CD4-positive, alpha-beta T cell treated with Interleukin-17A for 1 hour (primary cell): ENCODE measurements around the gene DENND2A.
"Not testable (repeated sequence)": the region's sequence is repeated elsewhere in the genome, so short reads cannot be mapped to it uniquely, and the experiment has no call there.

ENCODE experiments used
- DNase-seq: peaks from one replicate; pipeline ENCODE4 v3.0.0-alpha.2; 2020

The DENND2A gene

DNA sequence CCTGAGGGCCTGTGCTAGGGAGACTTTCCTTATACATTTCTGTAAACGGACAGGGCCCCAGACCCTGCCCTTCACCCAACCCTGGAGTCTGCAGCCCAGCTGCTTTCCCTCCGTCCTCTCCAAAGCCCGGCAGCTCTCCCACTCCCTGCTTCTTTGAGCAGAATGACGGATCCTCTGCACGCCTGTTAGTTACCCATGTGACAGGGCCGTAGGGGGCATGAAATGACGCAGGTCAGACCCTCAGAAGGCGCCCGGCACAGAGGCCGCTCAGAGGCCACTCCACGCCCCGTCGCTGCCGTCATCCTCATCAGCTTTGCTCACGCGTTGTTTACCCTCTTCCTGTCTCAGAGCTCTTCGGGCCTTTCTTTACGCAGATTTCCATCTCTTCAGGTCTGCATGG is 101.2 kb downstream of the DENND2A start:
- DNase-seq, result no peak

DNA sequence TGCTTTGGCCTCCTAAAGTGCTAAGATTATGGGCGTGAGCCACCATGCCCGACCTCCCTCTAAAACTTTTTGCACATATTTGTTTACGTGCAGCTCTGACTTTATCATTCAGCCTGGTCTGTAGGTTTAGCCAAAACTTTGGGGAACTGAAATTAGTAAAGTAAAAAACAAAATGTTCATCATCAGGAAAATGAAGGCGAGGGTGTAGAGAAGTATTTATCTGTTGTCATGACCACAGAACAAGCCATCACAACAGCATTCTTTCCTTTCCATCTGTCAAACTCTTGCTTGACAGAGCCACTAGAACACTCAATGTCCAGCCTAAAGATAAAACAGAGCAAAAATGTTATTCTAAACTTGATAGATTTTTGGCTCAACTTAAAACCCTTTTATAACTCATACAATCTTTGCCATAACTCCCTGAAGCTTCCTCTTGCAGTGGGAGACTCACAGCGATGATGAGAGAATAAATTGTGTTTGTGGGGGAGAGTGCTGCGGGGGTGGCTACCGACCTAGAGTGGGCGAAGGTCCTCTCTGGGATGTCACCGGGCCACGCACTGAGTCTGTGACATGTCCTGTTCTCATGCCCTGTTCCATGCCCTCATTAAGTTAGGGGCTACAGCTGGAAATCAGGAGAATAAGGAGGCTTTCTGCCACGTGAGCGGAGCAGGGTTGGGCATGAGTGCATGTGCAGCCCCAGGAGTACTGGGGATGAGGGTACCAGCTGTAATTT is 102.7 kb downstream of the DENND2A start:
- DNase-seq, result no peak

DNA sequence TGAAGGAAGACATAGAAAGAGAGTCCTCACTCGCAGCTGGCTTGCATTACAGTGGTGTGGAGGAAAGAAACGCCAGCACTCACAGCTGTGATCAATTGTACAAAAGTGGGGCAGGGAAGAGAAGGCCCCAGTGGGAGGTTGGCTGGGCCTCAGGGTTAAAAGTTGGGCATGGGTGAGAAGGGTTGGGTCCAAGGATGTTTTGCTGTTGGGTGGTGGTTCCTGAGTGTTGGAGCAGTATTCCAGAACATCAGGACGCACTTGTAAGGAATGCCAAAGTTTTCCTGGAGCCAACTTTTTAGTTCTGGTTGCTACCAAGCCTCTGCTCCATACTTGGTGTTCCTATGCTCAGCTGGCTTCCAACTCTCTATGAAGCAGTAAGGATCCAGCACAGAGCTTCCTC is 105.9 kb downstream of the DENND2A start:
- no peak for DNase-seq

DNA sequence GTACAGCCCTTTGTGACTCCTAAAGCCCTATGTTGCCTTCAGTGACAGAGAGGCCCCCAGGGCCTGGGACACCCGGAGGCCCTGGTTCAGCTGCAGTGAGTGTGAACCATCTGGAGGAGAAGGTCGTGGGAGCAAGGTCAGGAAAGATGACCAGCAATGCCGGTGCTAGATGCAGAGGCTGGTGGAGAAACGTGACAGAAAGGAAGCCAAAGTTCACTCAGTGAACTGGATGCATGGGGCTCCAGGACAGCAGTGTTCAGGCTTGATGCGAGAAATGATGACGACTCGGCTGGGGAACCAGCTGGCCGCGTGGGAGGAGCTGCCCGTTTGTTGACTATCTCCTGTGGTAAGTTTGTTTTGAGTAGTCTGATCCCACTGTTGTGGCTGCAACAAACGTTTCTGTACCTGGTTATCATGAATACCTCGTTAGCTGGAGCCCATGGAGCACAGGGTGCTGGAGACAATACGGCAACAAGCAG is 107.2 kb downstream of the DENND2A start:
- DNase-seq, result no peak

DNA sequence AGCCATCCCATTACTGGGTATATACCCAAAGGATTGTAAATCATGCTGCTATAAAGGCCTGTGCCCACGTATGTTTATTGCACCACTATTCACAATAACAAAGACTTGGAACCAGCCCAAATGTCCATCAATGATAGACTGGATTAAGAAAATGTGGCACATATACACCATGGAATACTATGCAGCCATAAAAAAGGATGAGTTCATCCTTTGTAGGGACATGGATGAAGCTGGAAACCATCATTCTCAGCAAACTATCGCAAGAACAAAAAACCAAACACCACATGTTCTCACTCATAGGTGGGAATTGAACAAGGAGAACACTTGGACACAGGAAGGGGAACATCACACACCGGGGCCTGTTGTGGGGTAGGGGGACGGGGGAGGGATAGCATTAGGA is 111.2 kb downstream of the DENND2A start:
- DNase-seq, result not testable (repeated sequence)

DNA sequence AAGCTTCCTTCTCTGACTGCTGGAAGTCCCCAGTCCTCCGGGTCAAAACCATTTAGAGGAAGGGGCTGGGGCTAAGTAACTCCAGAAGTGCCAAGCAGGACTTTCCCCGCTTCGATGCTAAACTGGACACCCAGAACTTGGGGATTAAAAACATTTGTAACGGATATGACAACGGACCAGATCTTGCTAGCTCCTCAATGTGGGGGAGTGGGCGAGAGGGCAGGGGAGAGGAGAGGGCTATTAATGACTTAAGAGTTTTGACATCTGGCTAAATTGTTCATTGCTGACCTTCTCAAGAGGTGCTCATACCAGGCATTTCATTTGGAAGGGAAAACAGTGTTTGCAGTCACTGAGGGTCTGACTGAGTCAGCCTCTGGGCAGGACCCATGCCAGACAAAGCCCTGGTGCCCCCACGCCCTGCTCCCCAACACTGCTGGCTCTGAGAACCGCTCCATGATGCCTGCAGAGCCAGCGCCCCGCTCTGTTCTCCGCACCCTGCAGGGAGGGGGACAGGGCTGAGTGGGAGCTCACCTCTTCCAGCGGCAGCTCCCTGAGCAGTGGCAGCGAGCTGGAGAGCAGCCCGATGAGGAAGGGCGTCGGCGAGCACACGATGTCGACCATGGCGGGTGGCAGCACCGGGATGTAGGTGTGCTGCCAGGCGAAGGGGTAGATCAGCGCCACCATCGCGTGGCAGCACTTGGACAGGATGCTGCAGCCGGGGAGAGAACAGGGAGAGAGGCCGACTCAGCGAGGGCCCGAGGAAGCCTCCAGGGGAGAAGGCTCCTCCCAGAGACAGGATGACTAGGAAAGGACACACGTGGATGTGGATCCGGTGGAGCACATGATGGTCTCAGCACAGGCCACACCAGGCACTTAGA is 113.6 kb downstream of the DENND2A start:
- DNase-seq, result no peak

DNA sequence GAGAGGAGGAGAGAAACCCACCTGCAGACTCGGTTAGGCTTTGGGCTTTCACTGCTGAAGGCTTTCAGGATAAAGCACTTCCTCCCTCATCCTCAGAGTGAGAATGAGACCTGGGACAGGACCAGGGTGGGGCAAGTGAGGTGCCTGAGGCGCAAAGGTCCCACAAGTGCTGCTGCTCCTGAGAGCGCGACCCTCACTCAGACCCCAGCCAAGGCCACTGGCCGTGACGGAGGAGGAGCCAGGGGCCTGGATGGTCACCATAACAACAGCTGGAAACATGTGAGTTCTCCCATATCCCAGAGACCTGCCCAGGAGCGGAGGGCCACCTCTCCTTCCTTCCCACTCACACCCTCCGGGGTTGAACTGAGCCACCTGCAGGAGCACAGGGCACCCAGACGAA is 114.4 kb downstream of the DENND2A start:
- no peak for DNase-seq

DNA sequence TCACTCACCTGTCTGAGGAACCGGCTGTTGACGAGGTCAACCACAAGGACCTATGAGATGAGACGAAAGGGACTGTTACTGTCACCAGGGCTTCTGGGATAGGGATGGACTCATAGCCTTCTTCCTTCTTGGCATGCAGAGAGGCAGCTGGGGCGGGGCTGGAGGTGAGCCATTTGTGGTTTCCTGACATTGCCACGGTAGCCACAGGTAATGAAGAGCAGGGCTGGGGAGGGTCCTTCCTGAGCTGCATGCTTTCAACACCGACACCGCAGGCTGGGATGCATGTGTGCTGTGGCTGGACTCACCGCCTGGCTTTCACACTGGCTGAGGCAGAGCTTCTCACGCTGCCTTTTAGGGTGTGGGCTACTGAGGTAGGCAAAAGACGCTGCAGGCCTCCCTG is 114.9 kb downstream of the DENND2A start:
- peak; percentile 12 for DNase-seq

DNA sequence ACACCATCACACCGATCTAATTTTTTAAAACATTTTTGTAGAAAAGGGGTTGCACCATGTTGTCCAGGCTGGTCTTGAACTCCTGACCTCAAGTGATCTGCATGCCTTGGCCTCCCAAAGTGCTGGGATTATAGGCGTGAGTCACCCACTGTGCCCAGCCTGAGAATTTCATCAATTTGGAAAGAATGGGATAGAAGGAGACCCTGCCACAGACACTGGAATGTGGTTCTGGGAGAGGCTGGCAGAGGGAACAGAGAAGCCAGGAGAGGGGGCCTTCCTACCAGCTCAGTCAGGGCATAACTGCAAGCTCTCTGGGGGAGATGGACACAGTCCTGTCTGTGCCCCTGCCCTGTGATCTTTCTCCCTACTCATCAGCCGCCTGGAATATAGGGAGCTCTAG is 119.2 kb downstream of the DENND2A start:
- DNase-seq, result no peak

DNA sequence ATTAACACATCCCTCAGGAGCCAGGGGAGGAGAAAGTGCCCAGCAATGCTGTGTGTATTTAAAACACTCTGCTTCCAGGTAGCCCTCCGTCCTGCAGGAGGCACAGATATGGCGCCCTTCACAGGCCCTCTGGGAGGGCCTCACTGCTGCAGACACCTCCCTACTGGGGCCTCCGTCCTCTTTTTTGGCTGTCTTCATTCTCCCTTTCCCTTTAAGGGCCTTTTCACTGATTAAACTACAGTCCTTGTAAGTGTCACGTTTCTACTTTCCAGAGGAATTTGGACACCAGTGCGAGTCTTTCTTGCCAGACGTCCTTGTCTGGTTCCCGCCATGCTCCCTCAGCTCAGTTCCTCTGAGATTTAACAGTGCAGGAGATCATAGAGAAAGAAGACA is 121.6 kb downstream of the DENND2A start:
- no peak for DNase-seq

DNA sequence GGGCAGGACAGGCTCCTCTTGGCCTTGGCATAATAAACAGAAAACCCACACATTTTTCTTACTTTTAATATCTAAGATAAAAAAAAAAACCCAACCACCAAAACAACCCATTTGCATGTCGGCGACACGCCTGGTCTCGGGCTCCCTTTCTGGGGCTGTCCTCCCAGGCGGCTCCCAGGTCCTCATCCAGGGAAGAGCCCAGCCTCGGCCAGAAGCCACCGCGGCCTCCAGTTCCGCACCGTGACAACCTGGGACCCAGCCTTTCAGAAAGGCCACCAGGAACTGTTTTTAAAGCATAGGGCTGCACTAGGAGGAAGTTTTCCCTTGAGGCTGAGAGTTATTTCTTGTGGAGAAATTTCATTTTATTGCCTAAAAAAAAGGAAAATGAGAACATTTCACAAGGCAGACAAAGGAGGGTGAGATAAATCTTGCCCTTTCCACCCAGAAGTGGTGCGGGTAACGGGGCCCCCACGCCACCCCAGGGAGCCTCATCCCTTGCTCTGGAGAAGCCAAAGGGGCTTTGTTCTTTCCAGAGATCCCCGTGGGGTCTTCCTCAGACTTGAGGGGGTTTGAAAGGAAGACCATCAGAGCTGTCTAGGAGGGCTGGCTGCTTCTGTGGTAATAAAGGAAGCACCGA is 122.1 kb downstream of the DENND2A start:
- DNase-seq, result no peak

DNA sequence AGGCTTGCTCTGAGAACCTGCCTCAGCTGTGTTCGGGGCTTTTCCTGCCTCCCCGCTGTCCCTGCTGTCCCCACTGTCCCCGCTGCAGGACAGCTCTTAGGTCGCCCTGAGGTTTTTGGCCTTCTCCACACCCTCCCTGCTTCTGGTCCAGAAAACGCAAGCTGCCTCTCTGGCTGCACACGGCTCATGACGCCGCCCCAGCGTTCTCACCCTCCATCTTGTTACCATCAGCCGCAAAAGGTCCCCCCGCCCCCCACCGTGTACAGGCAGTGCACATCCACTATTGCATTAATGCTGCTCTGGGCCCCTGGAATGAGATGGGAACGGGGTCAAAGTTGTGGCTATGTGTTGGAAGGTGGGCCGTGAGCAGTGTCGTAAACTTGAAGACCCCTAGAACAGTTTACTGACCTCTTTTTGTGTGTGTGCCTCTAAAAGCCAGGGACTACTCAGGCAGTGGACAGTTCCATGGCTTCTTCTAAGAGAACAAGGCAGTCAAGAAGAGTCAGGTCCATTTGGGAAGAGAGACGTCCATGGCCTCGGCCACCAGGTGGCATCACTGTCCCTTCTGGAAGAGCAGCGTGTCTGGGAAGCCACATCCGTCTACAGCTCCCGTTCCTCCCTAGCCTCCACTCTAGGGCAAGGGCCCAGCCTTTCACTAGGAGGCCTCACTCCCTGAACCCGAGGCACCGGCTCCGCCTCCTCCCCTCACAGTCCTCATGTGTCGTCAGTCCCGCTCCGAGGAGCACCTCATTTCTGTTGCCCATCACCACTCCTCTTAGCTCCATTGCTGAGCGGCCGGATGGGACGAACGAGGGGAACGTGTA is 122.9 kb downstream of the DENND2A start:
- DNase-seq, result peak; percentile 58

DNA sequence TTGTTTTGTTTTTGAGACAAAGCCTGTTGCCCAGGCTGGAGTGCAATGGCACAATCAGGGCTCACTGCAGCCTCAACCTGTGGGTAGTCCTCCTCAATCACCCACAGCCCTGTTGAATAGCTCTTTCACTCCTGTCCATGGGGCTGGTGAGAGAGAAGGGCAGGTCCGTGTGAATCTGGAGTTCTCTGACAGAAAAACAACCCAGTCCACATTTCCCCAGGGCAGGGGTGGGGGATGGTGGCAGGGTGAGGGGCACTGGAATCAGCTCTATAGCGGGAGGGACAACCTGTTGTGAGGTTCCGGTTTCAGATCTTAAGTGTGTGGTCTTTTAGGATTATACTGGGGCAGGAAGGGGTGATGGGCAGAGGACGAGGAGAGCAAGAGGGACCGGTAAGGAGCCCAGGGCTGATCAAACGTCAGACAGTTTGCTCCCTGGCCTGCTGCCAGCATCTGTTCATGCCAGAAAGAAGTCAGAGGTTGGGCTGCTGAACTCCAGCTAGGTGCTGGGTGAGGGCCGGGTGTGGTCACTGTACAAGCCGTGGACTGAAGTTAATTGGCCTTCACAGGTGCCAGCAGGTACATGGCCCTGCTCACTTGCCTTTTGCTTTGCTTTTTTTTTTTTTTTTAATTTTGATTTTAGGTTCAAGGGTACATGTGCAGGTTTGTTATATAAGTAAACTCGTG is 128.2 kb downstream of the DENND2A start:
- DNase-seq, result no peak

DNA sequence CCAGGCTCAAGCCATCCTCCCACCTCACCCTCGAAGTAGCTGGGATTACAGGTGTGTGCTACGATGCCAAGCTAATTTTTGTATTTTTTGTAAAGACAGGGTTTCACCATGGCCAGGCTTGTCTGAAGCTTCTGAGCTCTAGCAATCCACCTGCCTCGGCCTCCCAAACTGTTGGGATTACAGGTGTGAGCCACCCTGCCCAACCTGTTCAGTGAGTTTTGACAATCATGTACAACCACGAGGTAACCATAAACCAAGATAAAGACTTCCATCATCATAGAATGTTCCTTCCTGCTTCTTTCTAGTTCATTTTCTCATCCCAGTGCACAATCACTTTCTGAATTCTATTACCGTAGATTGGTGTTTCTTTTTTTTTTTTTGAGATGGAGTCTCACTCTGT is 130.8 kb downstream of the DENND2A start:
- DNase-seq, result no peak

DNA sequence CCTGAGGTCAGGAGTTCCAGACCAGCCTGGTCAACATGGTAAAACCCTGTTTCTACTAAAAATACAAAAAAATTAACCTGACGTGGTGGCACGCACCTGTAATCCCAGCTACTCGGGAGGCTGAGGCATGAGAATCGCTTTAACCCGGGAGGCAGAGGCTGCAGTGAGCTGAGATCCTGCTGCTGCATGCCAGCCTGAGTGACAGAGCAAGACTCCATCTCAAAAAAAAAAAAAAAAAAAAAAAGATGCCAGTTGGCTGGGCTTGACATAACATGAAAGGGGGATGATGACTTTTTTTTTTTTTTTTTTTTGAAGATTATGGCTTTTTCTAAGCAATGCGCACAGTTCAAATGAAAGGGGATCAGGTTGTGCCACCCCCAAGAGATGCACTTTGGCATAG is 133.1 kb downstream of the DENND2A start:
- not testable (repeated sequence) for DNase-seq

DNA sequence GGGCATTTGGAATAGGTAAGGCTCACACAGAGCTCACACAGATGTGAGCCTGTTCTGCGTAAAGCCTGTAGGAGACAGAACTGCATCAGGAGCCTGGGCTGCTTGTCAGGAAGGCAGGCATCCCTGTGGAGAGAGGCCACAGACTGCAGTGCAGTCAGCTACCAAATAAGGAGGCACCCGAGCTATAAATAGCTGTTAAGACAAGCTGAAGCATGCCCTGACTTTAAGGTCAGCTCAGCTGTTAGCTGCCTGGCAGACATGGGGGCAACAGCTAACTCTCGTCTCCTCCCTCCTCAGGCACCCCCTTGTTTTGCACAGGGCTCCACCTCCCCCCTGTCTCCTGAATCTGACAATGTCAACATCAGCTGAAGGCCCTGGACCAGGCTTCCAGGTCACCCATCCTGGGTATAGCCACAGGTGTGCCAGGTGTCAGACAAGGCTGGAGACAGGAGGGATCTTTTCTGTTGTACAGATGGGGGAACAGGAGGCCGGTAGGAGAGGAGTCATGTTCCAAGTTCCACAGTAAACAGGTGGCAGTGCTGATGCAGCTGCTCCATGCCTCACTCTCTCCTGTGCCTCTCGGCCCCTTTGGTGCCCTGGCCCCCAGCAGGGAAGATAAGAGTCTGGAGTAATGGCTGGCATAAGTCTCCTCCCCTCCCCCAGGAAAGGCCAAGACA is 133.7 kb downstream of the DENND2A start:
- no peak for DNase-seq

DNA sequence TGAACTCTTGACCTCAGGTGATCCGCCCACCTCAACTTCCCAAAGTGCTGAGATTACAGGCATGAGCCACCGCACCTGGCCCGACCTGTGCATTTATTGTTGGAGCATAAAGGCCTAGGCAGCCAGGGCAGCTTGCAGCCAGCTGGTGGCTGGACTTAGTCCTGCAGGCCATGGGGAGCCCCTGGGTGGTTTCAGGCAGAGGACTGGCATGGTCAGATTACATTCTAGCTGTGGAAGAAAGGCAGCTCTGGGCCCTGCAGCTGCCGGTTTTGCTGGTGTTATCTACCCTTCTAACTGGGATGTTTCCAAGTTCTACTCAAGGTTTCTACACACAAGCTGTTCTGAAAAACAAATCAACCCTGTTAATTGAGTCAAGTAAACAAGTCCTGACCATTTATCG is 138.6 kb downstream of the DENND2A start:
- DNase-seq, result no peak

DNA sequence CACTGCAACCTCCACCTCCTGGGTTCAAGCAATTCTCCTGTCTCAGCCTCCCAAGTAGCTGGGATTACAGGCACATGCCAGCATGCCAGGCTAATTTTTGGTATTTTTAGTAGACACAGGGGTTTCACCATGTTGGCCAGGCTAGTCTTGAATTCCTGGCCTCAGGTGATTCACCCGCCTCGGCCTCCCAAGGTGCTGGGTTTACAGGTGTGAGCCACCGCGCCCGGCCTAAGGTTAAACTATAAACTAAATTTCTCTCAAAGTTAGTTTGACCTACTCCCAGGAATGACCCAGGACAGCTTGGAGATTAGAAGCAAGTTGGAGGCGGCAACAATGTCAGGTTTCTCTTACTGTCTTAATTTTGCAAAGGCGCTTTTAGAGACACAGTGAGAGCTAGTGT is 142.8 kb downstream of the DENND2A start:
- DNase-seq, result not testable (repeated sequence)

DNA sequence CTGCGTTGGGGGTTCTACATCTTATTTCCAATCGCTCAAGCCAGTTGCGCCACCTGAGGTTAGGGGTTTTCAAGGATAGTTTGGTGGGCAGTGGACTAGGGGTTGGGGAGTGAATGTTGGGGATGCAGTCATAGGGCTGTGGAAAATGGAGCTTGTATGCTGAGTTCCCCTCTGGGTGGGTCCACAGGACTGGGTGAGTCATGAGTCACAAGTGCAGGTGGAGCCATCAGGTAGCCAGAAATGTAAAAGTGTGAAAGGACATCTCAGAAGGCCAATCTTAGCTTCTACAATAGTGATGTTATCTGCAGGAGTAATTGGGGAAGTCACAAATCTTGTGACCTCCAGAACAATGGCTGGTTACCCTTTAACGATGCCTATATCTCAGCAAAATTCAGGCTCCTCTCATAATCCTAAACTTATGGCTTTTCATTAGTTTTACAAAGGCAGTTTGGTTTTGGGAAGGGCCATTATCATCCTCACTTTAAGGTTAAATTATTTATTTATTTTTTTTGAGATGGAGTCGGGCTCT is 143.3 kb downstream of the DENND2A start:
- no peak for DNase-seq

DNA sequence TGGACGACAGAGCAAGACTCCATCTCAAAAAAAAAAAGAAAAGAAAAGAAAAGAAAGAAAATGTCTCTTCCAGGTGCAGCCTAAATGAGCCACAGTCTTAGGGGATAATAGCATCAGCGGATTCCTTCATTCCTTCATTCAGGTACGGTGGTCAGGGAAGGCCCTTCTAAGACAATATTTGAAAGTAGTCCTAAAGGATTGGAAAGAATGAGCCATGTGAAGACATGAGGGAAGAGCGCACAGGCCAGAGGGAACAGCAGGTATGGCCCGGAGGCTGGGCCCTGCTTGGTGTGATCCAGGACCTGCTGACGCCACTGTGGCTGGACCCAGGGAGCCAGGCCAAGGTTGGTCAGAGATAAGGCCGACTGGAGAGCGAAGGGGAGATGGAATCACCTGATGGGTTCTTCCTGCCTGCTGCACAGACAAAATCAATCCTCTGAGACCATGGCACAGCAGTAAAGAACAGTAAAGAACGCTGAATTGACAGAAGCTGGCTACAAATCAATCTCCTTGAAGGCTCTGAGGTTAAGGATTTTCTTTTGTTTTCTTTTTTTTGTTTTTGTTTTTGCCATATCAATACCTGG is 145.0 kb downstream of the DENND2A start:
- no peak for DNase-seq

DNA sequence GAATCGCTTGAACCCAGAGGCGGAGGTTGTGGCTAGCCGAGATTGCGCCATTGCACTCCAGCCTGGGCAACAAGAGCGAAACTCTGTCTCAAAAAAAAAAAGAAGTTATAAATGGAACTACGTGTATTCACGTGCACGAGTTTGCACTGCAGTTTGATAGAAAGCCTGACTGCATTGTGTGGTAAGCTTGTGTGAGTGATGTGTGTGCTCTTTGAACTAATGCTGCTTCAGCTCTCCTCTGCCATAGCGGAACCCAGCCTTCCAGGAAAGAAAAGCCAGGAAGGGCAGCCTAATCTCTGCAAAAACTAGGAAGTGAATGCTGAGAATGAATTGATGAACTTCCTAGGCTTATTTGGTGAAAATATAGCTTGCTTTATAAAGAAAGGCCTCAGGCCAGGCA is 145.7 kb downstream of the DENND2A start:
- no peak for DNase-seq
